ENCODE data around the gene PRODH.
"Not testable (repeated sequence)": the region's sequence is repeated elsewhere in the genome, so short reads cannot be mapped to it uniquely, and the experiment has no call there.

The PRODH gene

GRCh38 chr22:18905540-18906409 lies 30.3 kb downstream of the PRODH start, which contains the start of gene DGCR6:
Gene DGCR6, plus strand, starts transcription at chr22:18906320. Its CDS starts 55 bp downstream, at chr22:18906375.
- no peak for DNase-seq

GRCh38 chr22:18896037-18896657 lies 39.9 kb downstream of the PRODH start:
- not testable (repeated sequence) for DNase-seq

DNA sequence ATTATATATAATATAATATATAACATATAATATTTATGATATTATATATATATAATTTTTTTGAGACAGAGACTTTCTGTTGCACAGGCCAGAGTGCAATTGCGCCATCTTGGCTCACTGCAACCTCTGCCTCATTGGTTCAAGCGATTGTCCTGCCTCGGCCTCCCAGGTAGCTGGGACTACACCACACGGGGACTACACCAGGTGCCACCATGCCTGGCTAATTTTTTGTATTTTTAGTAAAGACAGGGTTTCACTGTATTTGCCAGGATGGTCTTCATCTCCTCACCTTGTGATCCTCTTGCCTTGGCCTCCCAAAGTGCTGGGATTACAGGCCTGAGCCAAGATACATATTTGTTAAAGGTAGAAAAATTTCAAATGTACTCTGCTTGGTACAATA lies 42.3 kb downstream of the PRODH start:
- not testable (repeated sequence) for DNase-seq

- DNase-seq, result not testable (repeated sequence)
These were observed 45.4 kb downstream of the PRODH start for GRCh38 chr22:18890510-18891192.

DNA sequence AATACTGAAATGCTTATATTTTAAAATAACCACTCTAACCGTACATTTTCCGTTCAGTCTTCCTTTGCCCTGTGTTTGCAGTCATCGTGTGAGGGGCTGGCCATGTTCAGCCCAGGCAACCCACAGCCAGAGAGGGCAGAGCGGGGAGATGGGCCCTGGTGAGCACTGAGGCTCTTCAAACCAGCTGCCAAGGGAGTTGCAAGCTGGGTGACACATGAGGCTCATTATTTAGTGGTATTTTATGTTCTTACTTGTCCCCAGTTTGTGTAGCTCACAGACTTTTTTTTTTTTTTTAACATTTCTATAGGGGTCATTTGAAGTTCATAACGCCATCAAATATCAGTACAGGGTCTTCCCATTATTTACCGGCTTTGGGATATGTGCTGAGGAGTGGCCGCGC lies 48.0 kb downstream of the PRODH start:
- DNase-seq, result no peak

GRCh38 chr22:18884465-18884864 lies 51.6 kb downstream of the PRODH start:
- DNase-seq, result not testable (repeated sequence)

DNA sequence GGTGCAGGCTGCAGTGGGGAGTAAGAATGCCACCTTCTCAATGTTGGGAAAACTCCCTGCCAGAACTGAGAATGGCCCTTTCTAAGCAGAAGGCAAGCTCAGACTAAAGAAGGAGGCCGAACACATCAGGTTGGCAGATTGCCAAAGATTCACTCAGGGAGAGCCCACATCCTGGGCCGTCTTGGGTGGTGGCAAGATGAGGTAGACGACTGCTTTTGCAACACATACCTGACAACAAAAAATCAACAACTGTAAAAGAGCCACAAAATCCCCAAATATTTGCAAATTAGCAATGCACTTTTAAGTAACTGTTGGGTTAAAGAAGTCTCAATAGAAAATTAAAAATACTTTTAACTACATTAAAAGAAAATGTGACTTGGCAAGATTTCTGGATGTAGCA lies 54.8 kb downstream of the PRODH start:
- DNase-seq, result peak; percentile 32

Measured in stimulated activated CD4-positive, alpha-beta T cell treated with anti-CD3 and anti-CD28 coated beads, Interleukin-12 subunit alpha, Interleukin-12 subunit beta, amount 100 ng/mL, for 4 hours (primary cell).